WTC11 (cell line): ENCODE results near the gene EPHA6. TPM values are rescaled to one million over a fixed set of nuclear protein-coding genes. Genes with fewer than 3 reads are reported as not detected.

Source experiments
- ATAC-seq: fragments of 200-7000 bp; cut with Tn5 transposase; 2 replicates; pipeline ENCODE4 v1.10.0; 2021; ENCODE audit warnings: mild to moderate bottlenecking, moderate library complexity
- CTCF ChIA-PET: fragments of 300-600 bp; sonication (Branson Sonifier 250); formaldehyde crosslinking; loops from one replicate; lab custom pipeline; 2021; ENCODE audit warnings: antibody characterized with exemption; lab: Charles Lee
- POLR2A ChIA-PET: fragments of 350-600 bp; sonication (Branson Sonifier 250); formaldehyde crosslinking; loops from one replicate; lab custom pipeline; 2021; ENCODE audit warnings: antibody characterized with exemption; lab: Charles Lee
- DNase-seq: peaks from one replicate; pipeline ENCODE4 v3.0.0; 2021; ENCODE audit warnings: low spot score
- H3K27ac Mint-ChIP-seq: 2 replicates; pipeline ENCODE4 v1.8.0; 2021; ENCODE audit warnings: mixed read lengths
- H3K27me3 Mint-ChIP-seq: 2 replicates; pipeline ENCODE4 v1.8.0; 2021; ENCODE audit warnings: low read depth, mild to moderate bottlenecking, moderate library complexity, mixed read lengths
- H3K36me3 Mint-ChIP-seq: 2 replicates; pipeline ENCODE4 v1.8.0; 2021; ENCODE audit warnings: mixed read lengths
- H3K4me1 Mint-ChIP-seq: 2 replicates; pipeline ENCODE4 v1.8.0; 2022; ENCODE audit warnings: mixed read lengths
- H3K4me3 Mint-ChIP-seq: 2 replicates; pipeline ENCODE4 v1.8.0; 2021; ENCODE audit warnings: mild to moderate bottlenecking, moderate library complexity, mixed read lengths
- H3K9me3 Mint-ChIP-seq: 2 replicates; pipeline ENCODE4 v1.8.0; 2021; ENCODE audit warnings: mixed read lengths
- ATF6 ChIP-seq: sonication (generic); formaldehyde crosslinking; IDR thresholded peaks from 2 replicates; pipeline ENCODE4 v1.8.1; 2023; ENCODE audit warnings: mild to moderate bottlenecking, missing genetic modification reagents
- ETV6 ChIP-seq: sonication (generic); formaldehyde crosslinking; IDR thresholded peaks from 2 replicates; pipeline ENCODE4 v1.8.1; 2022; ENCODE audit warnings: mild to moderate bottlenecking, missing genetic modification reagents
- JUN ChIP-seq: sonication (generic); formaldehyde crosslinking; IDR thresholded peaks from 2 replicates; pipeline ENCODE4 v1.8.0; 2023; ENCODE audit warnings: mild to moderate bottlenecking, missing genetic modification reagents
- NFYB ChIP-seq: sonication (generic); formaldehyde crosslinking; conservative IDR thresholded peaks from 2 replicates; pipeline ENCODE4 v1.8.0; 2022; ENCODE audit warnings: low read depth, missing genetic modification reagents
- RORB ChIP-seq: fragments of 250-450 bp; sonication (Bioruptor Pico); IDR thresholded peaks from 2 replicates; pipeline ENCODE4 v1.9.0; 2021; ENCODE audit warnings: mild to moderate bottlenecking
- TEAD1 ChIP-seq: sonication (generic); formaldehyde crosslinking; IDR thresholded peaks from 2 replicates; pipeline ENCODE4 v1.8.0; 2022; ENCODE audit warnings: mild to moderate bottlenecking, missing genetic modification reagents
- ZNF416 ChIP-seq: fragments of 250-450 bp; sonication (Bioruptor Pico); IDR thresholded peaks from 2 replicates; pipeline ENCODE4 v1.9.0; 2021; ENCODE audit warnings: mild to moderate bottlenecking, inconsistent platforms
- ZNF423 ChIP-seq: fragments of 250-450 bp; sonication (Bioruptor Pico); IDR thresholded peaks from 2 replicates; pipeline ENCODE4 v2.1.2; 2022; ENCODE audit warnings: mild to moderate bottlenecking, moderate library complexity
- total RNA-seq: library from RNA; stranded (reverse); gene quantifications from 3 replicates; pipeline ENCODE4 v1.2.3, GENCODE V29; 2021
- TF ChIP-seq, protein P1 (sequence below): sonication (generic); formaldehyde crosslinking; IDR thresholded peaks from 2 replicates; pipeline ENCODE4 v1.8.1; 2023; ENCODE audit warnings: mild to moderate bottlenecking, missing genetic modification reagents, moderate library complexity
- TF ChIP-seq, protein P2 (sequence below): fragments of 250-450 bp; sonication (Bioruptor Pico); IDR thresholded peaks from 2 replicates; pipeline ENCODE4 v1.9.0; 2021; ENCODE audit warnings: mild to moderate bottlenecking, borderline replicate concordance
- TF ChIP-seq, protein P3 (sequence below): fragments of 250-450 bp; sonication (Bioruptor Pico); conservative IDR thresholded peaks from 2 replicates; pipeline ENCODE4 v1.9.0; 2021; ENCODE audit warnings: mild to moderate bottlenecking
- TF ChIP-seq, protein P4 (sequence below): fragments of 250-450 bp; sonication (Bioruptor Pico); IDR thresholded peaks from 2 replicates; pipeline ENCODE4 v1.9.0; 2021; ENCODE audit warnings: mild to moderate bottlenecking
- TF ChIP-seq, protein P5 (sequence below): sonication (generic); formaldehyde crosslinking; IDR thresholded peaks from 2 replicates; pipeline ENCODE4 v1.8.1; 2023; ENCODE audit warnings: mild to moderate bottlenecking, moderate library complexity, missing genetic modification reagents
- TF ChIP-seq, protein P6 (sequence below): sonication (generic); formaldehyde crosslinking; IDR thresholded peaks from 2 replicates; pipeline ENCODE4 v1.8.0; 2022; ENCODE audit warnings: mild to moderate bottlenecking, missing genetic modification reagents
- TF ChIP-seq, protein P7 (sequence below): sonication (generic); formaldehyde crosslinking; IDR thresholded peaks from 2 replicates; pipeline ENCODE4 v1.8.0; 2022; ENCODE audit warnings: mild to moderate bottlenecking, missing genetic modification reagents

Gene EPHA6
- total RNA-seq, 1 experiment from 2014 or later = 2.1 TPM

- H3K27ac Mint-ChIP-seq = no peak overlapping the region
- peaks cover 16% of the 10 kb centered on the region for H3K4me1 Mint-ChIP-seq
- ChIA-PET POLR2A (no interaction called here), CTCF (no interaction called here)
- DNase-seq (no peak), ATAC-seq (no peak)
- H3K27me3 Mint-ChIP-seq = no peaks in the 10 kb centered on the region
- peaks cover 6% of the 10 kb centered on the region for H3K9me3 Mint-ChIP-seq
- peaks cover 5% of the 10 kb centered on the region; the same call in 1 of the 2 replicates for H3K36me3 Mint-ChIP-seq
- TF ChIP-seq JUN (CRISPR knock-in tag) (no peak), RORB (CRISPR knock-in tag) (no peak)
- TF ChIP-seq, protein P1, sequence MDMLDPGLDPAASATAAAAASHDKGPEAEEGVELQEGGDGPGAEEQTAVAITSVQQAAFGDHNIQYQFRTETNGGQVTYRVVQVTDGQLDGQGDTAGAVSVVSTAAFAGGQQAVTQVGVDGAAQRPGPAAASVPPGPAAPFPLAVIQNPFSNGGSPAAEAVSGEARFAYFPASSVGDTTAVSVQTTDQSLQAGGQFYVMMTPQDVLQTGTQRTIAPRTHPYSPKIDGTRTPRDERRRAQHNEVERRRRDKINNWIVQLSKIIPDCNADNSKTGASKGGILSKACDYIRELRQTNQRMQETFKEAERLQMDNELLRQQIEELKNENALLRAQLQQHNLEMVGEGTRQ (CRISPR knock-in tag) = no peak
- no peak overlapping the region for H3K4me3 Mint-ChIP-seq
Observed at GRCh38 chr3:97686258-97686657, 871.9 kb downstream of the EPHA6 start.

GRCh38 chr3:97687734-97688133 lies 873.3 kb downstream of the EPHA6 start:
- Mint-ChIP-seq H3K27ac (peak overlapping the region; percentile 72; the same call in 1 of the 2 replicates), H3K4me1 (peaks cover 25% of the 10 kb centered on the region), H3K4me3 (no peak overlapping the region), H3K36me3 (peaks cover 5% of the 10 kb centered on the region; the same call in 1 of the 2 replicates), H3K9me3 (peaks cover 6% of the 10 kb centered on the region), H3K27me3 (no peaks in the 10 kb centered on the region)
- CTCF ChIA-PET = interaction anchor here (0.8 to 2.6 kb wide), 2 partner anchors 32 to 335 kb away, joined by 5 to 6 read pairs; no protein-coding TSS in a partner anchor
- ATAC-seq = peak; percentile 100
- POLR2A ChIA-PET = no interaction called here
- TF ChIP-seq, protein P2, sequence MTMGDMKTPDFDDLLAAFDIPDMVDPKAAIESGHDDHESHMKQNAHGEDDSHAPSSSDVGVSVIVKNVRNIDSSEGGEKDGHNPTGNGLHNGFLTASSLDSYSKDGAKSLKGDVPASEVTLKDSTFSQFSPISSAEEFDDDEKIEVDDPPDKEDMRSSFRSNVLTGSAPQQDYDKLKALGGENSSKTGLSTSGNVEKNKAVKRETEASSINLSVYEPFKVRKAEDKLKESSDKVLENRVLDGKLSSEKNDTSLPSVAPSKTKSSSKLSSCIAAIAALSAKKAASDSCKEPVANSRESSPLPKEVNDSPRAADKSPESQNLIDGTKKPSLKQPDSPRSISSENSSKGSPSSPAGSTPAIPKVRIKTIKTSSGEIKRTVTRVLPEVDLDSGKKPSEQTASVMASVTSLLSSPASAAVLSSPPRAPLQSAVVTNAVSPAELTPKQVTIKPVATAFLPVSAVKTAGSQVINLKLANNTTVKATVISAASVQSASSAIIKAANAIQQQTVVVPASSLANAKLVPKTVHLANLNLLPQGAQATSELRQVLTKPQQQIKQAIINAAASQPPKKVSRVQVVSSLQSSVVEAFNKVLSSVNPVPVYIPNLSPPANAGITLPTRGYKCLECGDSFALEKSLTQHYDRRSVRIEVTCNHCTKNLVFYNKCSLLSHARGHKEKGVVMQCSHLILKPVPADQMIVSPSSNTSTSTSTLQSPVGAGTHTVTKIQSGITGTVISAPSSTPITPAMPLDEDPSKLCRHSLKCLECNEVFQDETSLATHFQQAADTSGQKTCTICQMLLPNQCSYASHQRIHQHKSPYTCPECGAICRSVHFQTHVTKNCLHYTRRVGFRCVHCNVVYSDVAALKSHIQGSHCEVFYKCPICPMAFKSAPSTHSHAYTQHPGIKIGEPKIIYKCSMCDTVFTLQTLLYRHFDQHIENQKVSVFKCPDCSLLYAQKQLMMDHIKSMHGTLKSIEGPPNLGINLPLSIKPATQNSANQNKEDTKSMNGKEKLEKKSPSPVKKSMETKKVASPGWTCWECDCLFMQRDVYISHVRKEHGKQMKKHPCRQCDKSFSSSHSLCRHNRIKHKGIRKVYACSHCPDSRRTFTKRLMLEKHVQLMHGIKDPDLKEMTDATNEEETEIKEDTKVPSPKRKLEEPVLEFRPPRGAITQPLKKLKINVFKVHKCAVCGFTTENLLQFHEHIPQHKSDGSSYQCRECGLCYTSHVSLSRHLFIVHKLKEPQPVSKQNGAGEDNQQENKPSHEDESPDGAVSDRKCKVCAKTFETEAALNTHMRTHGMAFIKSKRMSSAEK (CRISPR knock-in tag) = 0 out of 2 replicates have a peak, but pooled peaks have one; percentile 65
- TF ChIP-seq TEAD1 (CRISPR knock-in tag) (peak; percentile 85; the same call in 1 of the 2 replicates), ZNF423 (no peak), ATF6 (CRISPR knock-in tag) (no peak), NFYB (CRISPR knock-in tag) (no peak), ZNF416 (CRISPR knock-in tag) (no peak)
- TF ChIP-seq, protein P1 (CRISPR knock-in tag) = peak; percentile 59; the same call in 1 of the 2 replicates
- TF ChIP-seq, protein P3, sequence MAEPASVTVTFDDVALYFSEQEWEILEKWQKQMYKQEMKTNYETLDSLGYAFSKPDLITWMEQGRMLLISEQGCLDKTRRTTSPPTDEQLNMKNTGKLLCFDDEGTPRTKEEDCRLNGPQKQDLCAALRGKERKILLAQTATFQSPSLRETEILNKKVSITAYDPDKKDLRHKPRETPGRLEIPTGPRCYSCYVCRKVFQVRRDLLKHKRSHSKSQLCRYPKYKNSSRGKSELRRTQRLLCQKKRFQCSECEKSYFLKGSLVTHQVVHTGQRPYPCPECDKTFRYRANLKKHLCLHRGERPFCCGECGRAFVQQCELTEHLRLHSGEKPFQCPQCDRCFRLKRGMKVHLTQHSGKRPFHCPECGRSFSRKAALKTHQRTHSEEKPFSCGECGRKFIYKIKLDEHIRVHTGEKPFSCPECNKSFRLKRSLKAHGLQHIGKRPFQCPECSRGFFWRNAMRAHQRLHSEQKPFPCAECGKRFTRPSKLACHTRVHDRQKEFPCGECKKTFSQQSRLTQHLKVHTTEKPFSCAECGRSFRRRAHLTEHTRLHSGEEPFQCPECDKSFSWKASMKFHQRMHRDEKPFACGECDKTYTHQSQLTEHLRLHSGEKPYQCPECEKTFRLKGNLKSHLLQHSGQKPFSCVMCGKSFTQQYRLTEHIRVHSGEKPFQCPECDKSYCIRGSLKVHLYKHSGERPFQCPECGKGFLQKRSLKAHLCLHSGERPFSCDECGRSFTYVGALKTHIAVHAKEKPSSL (CRISPR knock-in tag) = peak; percentile 74; the same call in 1 of the 2 replicates
- DNase-seq = peak; percentile 41

GRCh38 chr3:97689111-97689510 lies 874.7 kb downstream of the EPHA6 start:
- peaks cover 6% of the 10 kb centered on the region for H3K9me3 Mint-ChIP-seq
- no peak overlapping the region for H3K27ac Mint-ChIP-seq
- H3K36me3 Mint-ChIP-seq = peaks cover 5% of the 10 kb centered on the region; the same call in 1 of the 2 replicates
- H3K27me3 Mint-ChIP-seq = no peaks in the 10 kb centered on the region
- ChIA-PET POLR2A (no interaction called here), CTCF (interaction anchor here (1.1 to 2.6 kb wide), 2 partner anchors 30 to 333 kb away, joined by 4 to 5 read pairs; no protein-coding TSS in a partner anchor)
- ATAC-seq (no peak), DNase-seq (no peak)
- H3K4me3 Mint-ChIP-seq = no peak overlapping the region
- H3K4me1 Mint-ChIP-seq = peaks cover 25% of the 10 kb centered on the region
- no peak for TF ChIP-seq ETV6 (CRISPR knock-in tag)
- TF ChIP-seq, protein P4, sequence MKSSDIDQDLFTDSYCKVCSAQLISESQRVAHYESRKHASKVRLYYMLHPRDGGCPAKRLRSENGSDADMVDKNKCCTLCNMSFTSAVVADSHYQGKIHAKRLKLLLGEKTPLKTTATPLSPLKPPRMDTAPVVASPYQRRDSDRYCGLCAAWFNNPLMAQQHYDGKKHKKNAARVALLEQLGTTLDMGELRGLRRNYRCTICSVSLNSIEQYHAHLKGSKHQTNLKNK = no peak
- TF ChIP-seq, protein P5, sequence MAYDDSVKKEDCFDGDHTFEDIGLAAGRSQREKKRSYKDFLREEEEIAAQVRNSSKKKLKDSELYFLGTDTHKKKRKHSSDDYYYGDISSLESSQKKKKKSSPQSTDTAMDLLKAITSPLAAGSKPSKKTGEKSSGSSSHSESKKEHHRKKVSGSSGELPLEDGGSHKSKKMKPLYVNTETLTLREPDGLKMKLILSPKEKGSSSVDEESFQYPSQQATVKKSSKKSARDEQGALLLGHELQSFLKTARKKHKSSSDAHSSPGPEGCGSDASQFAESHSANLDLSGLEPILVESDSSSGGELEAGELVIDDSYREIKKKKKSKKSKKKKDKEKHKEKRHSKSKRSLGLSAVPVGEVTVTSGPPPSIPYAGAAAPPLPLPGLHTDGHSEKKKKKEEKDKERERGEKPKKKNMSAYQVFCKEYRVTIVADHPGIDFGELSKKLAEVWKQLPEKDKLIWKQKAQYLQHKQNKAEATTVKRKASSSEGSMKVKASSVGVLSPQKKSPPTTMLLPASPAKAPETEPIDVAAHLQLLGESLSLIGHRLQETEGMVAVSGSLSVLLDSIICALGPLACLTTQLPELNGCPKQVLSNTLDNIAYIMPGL = no peak
- TF ChIP-seq, protein P6, sequence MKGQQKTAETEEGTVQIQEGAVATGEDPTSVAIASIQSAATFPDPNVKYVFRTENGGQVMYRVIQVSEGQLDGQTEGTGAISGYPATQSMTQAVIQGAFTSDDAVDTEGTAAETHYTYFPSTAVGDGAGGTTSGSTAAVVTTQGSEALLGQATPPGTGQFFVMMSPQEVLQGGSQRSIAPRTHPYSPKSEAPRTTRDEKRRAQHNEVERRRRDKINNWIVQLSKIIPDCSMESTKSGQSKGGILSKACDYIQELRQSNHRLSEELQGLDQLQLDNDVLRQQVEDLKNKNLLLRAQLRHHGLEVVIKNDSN = no peak
- TF ChIP-seq, protein P1 (CRISPR knock-in tag) = no peak
- TF ChIP-seq, protein P7, sequence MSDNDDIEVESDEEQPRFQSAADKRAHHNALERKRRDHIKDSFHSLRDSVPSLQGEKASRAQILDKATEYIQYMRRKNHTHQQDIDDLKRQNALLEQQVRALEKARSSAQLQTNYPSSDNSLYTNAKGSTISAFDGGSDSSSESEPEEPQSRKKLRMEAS (CRISPR knock-in tag) = no peak
